ENCODE data around the gene CD79A. TPM values are rescaled to one million over a fixed set of nuclear protein-coding genes. Genes with fewer than 3 reads are reported as not detected.
A peak's percentile ranks its signal among the peaks of the same experiment; 100 is the strongest.

Gene CD79A
- total RNA-seq, 1 donor from 2014 or later, result not detected

- Mint-ChIP-seq H3K27me3 (ENCODE audit: low read depth) (peaks cover 31% of the 10 kb centered on the region), H3K9me3 (ENCODE audit: low read depth) (no peaks in the 10 kb centered on the region), H3K4me3 (ENCODE audit: unreplicated experiment) (no peak overlapping the region), H3K36me3 (ENCODE audit: low read depth) (no peaks in the 10 kb centered on the region), H3K27ac (ENCODE audit: unreplicated experiment) (no peak overlapping the region), H3K4me1 (ENCODE audit: low read depth) (peaks cover 2% of the 10 kb centered on the region)
- no peak for TF ChIP-seq CTCF (IDR thresholded peaks at IDR 0.05)
- peak; percentile 86 for DNase-seq (ENCODE audit: low spot score)
These were observed 38.1 kb downstream of the CD79A start for GRCh38 chr19:41915021-41915775.

GRCh38 chr19:41915776-41916414 is 38.8 kb downstream of the CD79A start:
- no peak for TF ChIP-seq CTCF (IDR thresholded peaks at IDR 0.05)
- no peaks in the 10 kb centered on the region for H3K9me3 Mint-ChIP-seq (ENCODE audit: low read depth)
- H3K4me3 Mint-ChIP-seq (ENCODE audit: unreplicated experiment), result no peak overlapping the region
- H3K27me3 Mint-ChIP-seq (ENCODE audit: low read depth), result peaks cover 26% of the 10 kb centered on the region
- DNase-seq (ENCODE audit: low spot score), result no peak
- peaks cover 2% of the 10 kb centered on the region for H3K4me1 Mint-ChIP-seq (ENCODE audit: low read depth)
- no peaks in the 10 kb centered on the region for H3K36me3 Mint-ChIP-seq (ENCODE audit: low read depth)
- H3K27ac Mint-ChIP-seq (ENCODE audit: unreplicated experiment), result no peak overlapping the region

GRCh38 chr19:41917676-41918075 is 40.6 kb downstream of the CD79A start:
- no peaks in the 10 kb centered on the region for H3K9me3 Mint-ChIP-seq (ENCODE audit: low read depth)
- no peak for DNase-seq (ENCODE audit: low spot score)
- H3K36me3 Mint-ChIP-seq (ENCODE audit: low read depth), result peaks cover 2% of the 10 kb centered on the region
- TF ChIP-seq CTCF (IDR thresholded peaks at IDR 0.05), result no peak
- H3K27ac Mint-ChIP-seq (ENCODE audit: unreplicated experiment), result no peak overlapping the region
- peaks cover 2% of the 10 kb centered on the region for H3K4me1 Mint-ChIP-seq (ENCODE audit: low read depth)
- H3K27me3 Mint-ChIP-seq (ENCODE audit: low read depth), result peaks cover 19% of the 10 kb centered on the region
- no peak overlapping the region for H3K4me3 Mint-ChIP-seq (ENCODE audit: unreplicated experiment)

- no peak overlapping the region for H3K4me3 Mint-ChIP-seq (ENCODE audit: unreplicated experiment)
- DNase-seq (ENCODE audit: low spot score), result no peak
These were observed 41.0 kb downstream of the CD79A start for GRCh38 chr19:41918095-41918494.

More at GRCh38 chr19:41918095-41918494, 41.0 kb downstream of the CD79A start:
- no peak for TF ChIP-seq CTCF (IDR thresholded peaks at IDR 0.05)
- peaks cover 2% of the 10 kb centered on the region for H3K36me3 Mint-ChIP-seq (ENCODE audit: low read depth)
- peaks cover 21% of the 10 kb centered on the region for H3K27me3 Mint-ChIP-seq (ENCODE audit: low read depth)
- H3K27ac Mint-ChIP-seq (ENCODE audit: unreplicated experiment), result no peak overlapping the region
- no peaks in the 10 kb centered on the region for H3K9me3 Mint-ChIP-seq (ENCODE audit: low read depth)
- H3K4me1 Mint-ChIP-seq (ENCODE audit: low read depth), result no peaks in the 10 kb centered on the region

All from chondrocyte (in vitro differentiated cells).